Measurements from ENCODE around the gene HEPACAM.
A peak's percentile ranks its signal among the peaks of the same experiment; 100 is the strongest.

HEPACAM gene, protein sequence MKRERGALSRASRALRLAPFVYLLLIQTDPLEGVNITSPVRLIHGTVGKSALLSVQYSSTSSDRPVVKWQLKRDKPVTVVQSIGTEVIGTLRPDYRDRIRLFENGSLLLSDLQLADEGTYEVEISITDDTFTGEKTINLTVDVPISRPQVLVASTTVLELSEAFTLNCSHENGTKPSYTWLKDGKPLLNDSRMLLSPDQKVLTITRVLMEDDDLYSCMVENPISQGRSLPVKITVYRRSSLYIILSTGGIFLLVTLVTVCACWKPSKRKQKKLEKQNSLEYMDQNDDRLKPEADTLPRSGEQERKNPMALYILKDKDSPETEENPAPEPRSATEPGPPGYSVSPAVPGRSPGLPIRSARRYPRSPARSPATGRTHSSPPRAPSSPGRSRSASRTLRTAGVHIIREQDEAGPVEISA

DNA sequence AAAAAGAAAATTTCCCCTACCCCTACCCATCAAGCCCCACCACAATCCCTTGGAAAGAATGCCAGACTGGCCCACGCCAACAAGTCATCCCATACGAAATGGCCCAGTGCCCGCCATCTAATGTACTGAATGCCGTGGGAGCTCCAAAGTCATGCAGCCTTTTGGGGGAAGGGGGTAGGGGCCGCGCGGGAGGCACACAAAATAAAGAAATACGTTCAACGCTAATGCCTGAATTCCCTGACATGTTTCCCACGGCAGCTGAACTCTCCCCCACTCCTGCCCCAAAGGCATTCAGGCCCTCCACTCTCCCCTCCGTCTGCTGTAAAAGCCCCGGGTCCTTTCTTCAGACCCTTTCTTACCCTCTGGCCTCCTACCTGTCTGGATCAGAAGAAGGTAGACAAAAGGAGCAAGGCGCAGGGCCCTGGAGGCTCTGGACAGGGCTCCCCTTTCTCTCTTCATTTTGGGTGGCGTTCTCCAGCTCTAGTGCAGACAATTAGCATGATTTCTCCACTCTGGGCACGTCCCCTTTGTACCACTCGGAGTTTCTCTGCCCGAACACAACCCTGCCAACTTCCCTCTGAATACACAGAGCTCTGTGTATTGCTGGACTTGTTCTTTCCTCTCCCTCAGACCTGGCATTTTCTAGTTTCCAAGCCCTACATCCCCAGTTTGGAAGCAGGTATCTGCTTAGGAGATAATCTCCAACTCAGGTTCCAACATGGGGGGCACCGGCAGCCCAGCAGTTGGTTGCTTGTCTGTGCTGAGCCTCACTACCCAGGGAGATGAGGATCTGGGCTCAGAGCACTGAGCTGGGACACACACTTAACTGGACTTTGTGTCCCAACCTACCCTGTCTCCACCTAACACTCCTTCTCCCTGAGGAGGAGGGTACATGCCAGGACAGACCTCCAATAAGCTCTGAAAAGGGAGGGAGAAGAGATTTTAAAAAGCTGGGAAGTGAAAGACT lies at the start of gene HEPACAM:
Gene HEPACAM, minus strand, starts transcription at position 500 of the 967 bp plus-strand sequence. Its CDS starts 41 bp downstream, at position 459.
- DNase-seq (ENCODE audit: low spot score) = no peak
- TF ChIP-seq, protein P1, sequence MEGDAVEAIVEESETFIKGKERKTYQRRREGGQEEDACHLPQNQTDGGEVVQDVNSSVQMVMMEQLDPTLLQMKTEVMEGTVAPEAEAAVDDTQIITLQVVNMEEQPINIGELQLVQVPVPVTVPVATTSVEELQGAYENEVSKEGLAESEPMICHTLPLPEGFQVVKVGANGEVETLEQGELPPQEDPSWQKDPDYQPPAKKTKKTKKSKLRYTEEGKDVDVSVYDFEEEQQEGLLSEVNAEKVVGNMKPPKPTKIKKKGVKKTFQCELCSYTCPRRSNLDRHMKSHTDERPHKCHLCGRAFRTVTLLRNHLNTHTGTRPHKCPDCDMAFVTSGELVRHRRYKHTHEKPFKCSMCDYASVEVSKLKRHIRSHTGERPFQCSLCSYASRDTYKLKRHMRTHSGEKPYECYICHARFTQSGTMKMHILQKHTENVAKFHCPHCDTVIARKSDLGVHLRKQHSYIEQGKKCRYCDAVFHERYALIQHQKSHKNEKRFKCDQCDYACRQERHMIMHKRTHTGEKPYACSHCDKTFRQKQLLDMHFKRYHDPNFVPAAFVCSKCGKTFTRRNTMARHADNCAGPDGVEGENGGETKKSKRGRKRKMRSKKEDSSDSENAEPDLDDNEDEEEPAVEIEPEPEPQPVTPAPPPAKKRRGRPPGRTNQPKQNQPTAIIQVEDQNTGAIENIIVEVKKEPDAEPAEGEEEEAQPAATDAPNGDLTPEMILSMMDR (IDR thresholded peaks at IDR 0.05; ENCODE audit: borderline replicate concordance, control extremely low read depth, extremely low read depth, insufficient read depth, missing control alignments) = no peak
- in situ Hi-C loops (cut with MboI; ENCODE audit: low sequenced_read_pairs, unreplicated experiment) = no loop called here

DNA sequence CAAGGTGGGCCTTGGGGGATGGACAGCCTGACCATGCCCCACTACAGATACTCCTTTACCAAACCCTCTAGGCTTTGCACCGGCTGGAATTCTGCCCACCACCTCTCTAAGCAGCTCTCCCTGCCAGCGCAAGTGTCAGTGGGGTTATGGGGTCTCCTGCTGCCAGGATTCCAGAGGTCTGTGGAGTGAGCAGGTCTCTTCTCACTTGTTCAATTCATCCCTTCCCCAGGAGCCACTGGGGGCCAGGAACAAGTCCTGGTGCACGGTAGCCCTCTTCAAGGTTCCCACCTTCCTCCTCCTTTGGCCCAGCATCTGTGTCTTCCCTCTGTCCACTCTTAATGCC lies 48.6 kb upstream of the HEPACAM start:
- TF ChIP-seq, protein P1 (IDR thresholded peaks at IDR 0.05; ENCODE audit: borderline replicate concordance, control extremely low read depth, extremely low read depth, insufficient read depth, missing control alignments) = no peak
- in situ Hi-C loops (cut with MboI; ENCODE audit: low sequenced_read_pairs, unreplicated experiment) = no loop called here
- DNase-seq (ENCODE audit: low spot score) = no peak

DNA sequence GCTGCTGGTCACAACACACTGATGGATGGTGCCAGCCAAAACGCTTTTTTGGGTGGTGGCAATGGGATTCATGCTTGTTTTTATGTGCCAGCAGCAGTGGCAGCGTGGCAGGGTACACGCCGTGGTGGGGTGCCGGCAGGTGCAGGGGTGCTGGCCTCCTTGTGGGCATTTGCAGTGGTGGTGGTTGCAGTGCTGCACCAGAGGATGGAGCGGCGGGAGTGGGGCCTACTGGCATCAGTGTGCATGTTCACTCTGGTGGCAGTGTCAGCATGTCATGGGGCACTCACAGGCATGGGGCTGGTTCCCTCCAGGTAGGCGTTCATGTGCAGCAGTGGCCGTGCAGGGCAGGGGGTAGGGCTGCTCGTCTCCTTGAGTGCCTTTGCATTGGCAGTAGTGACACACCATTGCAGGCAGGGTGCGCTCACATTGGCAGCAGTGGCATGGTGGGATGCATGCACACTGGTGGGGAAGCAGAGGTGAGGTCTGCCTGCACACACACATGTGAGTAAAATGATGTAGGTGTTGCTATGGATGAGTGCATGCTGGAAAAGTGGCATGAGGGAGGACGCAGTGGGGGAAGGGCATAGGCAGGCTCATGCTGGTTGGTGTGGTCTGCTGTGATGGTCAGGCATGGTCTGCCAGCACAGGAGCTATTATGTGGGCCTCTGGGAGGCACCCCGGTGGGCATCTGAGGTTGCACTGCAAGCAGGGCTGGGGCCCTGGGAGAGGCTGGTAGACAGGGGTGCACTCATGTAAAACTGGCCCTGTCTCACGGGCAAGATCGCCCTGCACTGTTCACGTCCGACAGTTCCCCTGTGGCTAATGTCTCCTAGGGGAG lies 48.0 kb upstream of the HEPACAM start:
- TF ChIP-seq, protein P1 (IDR thresholded peaks at IDR 0.05; ENCODE audit: borderline replicate concordance, control extremely low read depth, extremely low read depth, insufficient read depth, missing control alignments) = no peak
- peak; percentile 7 for DNase-seq (ENCODE audit: low spot score)
- in situ Hi-C loops (cut with MboI; ENCODE audit: low sequenced_read_pairs, unreplicated experiment) = no loop called here

DNA sequence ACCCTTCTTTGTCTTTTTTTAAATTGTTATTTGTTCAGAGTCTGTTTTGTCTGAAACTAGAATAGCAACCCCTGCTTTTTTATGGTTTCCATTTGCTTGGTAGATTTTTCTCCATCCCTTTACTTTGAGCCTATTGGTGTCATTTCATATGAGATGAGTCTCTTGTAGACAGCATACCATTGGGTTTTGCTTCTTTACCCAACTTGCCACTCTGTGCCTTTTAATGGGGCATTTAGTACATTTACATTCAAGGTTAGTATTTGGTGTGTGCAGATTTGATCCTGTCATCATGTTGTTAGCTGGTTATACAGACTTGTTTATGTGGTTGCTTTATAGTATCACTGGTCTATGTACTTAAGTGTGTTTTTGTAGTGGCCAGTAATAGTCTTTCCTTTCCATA lies 46.2 kb upstream of the HEPACAM start:
- TF ChIP-seq, protein P1 (IDR thresholded peaks at IDR 0.05; ENCODE audit: borderline replicate concordance, control extremely low read depth, extremely low read depth, insufficient read depth, missing control alignments) = no peak
- in situ Hi-C loops (cut with MboI; ENCODE audit: low sequenced_read_pairs, unreplicated experiment) = no loop called here
- DNase-seq (ENCODE audit: low spot score) = no peak

DNA sequence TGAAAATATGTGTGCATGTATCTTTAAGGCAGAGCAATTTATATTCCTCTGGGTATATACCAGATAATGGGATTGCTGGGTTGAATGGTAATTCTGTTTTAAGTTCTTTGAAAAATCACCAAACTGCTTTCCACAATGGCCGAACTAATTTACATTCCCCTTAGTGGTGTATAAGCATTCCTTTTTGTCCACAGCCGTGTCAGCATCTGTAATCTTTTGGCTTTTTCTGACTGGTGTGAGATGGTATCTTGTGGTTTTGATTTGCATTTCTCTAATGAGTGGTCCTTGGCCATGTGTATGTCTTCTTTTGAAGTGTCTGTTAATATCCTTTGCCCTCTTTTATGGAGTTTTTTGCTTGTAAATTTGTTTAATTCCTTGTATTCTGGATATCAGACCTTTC lies 42.5 kb upstream of the HEPACAM start:
- no peak for DNase-seq (ENCODE audit: low spot score)
- in situ Hi-C loops (cut with MboI; ENCODE audit: low sequenced_read_pairs, unreplicated experiment) = no loop called here
- TF ChIP-seq, protein P1 (IDR thresholded peaks at IDR 0.05; ENCODE audit: borderline replicate concordance, control extremely low read depth, extremely low read depth, insufficient read depth, missing control alignments) = no peak

DNA sequence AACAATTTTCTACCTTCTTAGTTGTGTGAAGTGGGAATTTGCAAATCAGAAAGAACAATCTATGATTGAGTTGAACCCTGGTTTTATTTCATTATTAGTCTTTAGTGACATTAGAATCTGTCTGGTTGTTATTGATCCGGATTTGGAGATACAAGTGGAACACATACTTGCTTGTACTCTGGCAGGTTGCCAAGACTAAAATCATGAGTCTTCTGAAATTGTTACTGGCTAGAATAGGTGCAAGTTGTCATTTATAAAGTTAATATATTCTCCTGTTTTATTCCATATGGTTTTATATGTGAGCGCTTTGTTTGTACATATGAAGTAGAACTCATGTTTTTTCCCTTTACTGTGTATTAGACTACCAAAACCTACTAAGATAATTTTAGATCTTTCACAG lies 41.2 kb upstream of the HEPACAM start:
- in situ Hi-C loops (cut with MboI; ENCODE audit: low sequenced_read_pairs, unreplicated experiment) = no loop called here
- TF ChIP-seq, protein P1 (IDR thresholded peaks at IDR 0.05; ENCODE audit: borderline replicate concordance, control extremely low read depth, extremely low read depth, insufficient read depth, missing control alignments) = no peak
- DNase-seq (ENCODE audit: low spot score) = no peak

Data from GM13976 (cell line).